Measurements from ENCODE around the gene PXYLP1. TPM values are rescaled to one million over a fixed set of nuclear protein-coding genes. Genes with fewer than 3 reads are reported as not detected.

PXYLP1 gene
- polyA plus RNA-seq, 1 experiment = 11.2 TPM

DNA sequence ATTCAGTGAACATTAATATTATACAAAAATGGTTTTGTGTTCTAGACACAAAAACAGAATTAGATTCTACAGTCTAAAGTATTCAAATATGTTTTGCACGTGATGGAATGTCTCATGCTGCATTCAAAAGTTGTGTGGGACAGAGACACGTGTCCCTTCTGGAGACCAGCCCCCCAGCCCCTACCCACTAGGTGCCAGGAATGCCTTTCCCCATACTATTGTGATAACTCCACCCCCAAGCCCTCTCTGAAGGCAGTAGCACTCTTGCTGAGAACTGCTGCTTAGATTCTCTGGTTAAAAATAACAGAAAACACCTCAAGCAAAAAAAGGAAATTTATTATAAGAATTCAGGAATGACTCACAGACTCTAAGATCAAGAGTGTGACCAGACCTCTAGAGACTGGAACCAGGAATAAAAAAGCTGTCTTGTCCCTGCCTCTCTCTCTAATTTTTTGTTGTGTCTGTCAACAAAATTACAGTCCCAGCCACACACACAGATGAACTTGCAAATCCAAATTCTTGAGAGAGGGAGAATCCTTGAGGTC lies 57.7 kb downstream of the PXYLP1 start:
- H3K27me3 ChIP-seq (ENCODE audit: control insufficient read depth, insufficient read depth, low read length) = no peaks in the 10 kb centered on the region
- TF ChIP-seq, protein P1, sequence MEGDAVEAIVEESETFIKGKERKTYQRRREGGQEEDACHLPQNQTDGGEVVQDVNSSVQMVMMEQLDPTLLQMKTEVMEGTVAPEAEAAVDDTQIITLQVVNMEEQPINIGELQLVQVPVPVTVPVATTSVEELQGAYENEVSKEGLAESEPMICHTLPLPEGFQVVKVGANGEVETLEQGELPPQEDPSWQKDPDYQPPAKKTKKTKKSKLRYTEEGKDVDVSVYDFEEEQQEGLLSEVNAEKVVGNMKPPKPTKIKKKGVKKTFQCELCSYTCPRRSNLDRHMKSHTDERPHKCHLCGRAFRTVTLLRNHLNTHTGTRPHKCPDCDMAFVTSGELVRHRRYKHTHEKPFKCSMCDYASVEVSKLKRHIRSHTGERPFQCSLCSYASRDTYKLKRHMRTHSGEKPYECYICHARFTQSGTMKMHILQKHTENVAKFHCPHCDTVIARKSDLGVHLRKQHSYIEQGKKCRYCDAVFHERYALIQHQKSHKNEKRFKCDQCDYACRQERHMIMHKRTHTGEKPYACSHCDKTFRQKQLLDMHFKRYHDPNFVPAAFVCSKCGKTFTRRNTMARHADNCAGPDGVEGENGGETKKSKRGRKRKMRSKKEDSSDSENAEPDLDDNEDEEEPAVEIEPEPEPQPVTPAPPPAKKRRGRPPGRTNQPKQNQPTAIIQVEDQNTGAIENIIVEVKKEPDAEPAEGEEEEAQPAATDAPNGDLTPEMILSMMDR (IDR thresholded peaks at IDR 0.05; ENCODE audit: insufficient read depth, low read depth, low read length) = no peak
- CTCF ChIA-PET = interaction anchor here (2.0 kb wide), 1 partner anchor 13 kb away, joined by 6 read pairs; no protein-coding TSS in a partner anchor
- no peak for DNase-seq (ENCODE audit: low read depth)
- POLR2A ChIA-PET = no interaction called here
- H3K4me3 ChIP-seq (ENCODE audit: low read depth, low read length) = no peak overlapping the region
- H3K36me3 ChIP-seq (ENCODE audit: control insufficient read depth, insufficient read depth, low read length) = no peaks in the 10 kb centered on the region; the same call in 1 of the 2 replicates

DNA sequence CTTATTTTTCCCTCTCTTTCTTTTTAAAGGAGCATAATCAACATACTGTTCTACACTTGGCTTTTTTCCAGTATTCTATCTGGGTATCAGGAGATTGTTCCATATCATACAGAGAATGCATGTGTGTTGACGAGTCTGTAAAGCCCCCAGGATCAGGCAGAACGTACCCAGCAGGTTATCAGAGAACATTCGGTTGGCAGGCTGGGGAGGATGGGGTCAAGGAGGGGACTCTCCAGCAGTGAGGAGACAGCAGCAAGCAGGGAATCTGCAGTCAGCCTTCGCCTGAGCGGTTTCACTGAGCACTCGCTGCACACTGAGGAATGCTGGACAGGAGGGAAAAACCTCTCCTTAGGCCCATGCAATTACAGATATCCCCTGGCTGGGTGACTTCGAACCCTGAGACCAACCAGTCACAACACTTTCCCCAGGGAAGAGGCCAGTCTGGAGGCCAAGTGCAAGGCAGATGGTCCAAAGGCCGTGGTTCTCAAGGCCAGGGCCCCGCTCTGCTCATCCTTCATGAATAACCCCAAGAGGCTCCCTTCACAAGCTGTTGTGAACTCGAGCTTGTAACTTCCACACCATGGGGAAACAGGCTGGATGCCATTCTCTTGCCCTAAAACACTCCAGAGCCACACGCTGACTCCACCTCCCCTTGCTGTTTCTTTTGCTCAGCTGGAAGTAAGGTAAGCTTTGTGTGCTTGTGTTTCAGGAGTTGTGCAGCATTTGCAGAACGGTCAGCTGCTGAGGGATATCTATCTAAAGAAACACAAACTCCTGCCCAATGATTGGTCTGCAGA lies 60.1 kb downstream of the PXYLP1 start:
- ChIA-PET CTCF (interaction anchor here (1.0 to 1.5 kb wide), 5 partner anchors 10 to 163 kb away, joined by 3 to 14 read pairs (median 4); no protein-coding TSS in a partner anchor), POLR2A (no interaction called here)

DNA sequence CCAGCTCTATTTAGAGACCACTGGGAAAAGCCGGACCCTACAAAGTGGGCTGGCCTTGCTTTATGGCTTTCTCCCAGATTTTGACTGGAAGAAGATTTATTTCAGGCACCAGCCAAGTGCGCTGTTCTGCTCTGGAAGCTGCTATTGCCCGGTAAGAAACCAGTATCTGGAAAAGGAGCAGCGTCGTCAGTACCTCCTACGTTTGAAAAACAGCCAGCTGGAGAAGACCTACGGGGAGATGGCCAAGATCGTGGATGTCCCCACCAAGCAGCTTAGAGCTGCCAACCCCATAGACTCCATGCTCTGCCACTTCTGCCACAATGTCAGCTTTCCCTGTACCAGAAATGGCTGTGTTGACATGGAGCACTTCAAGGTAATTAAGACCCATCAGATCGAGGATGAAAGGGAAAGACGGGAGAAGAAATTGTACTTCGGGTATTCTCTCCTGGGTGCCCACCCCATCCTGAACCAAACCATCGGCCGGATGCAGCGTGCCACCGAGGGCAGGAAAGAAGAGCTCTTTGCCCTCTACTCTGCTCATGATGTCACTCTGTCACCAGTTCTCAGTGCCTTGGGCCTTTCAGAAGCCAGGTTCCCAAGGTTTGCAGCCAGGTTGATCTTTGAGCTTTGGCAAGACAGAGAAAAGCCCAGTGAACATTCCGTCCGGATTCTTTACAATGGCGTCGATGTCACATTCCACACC lies 60.9 kb downstream of the PXYLP1 start:
- H3K36me3 ChIP-seq (ENCODE audit: control insufficient read depth, insufficient read depth, low read length) = no peaks in the 10 kb centered on the region; the same call in 1 of the 2 replicates
- H3K4me3 ChIP-seq (ENCODE audit: low read depth, low read length) = no peak overlapping the region
- CTCF ChIA-PET = interaction anchor here (1.0 to 1.5 kb wide), 5 partner anchors 11 to 162 kb away, joined by 3 to 14 read pairs (median 4); partner anchors contain the start of gene PXYLP1
- no peak for DNase-seq (ENCODE audit: low read depth)
- H3K27me3 ChIP-seq (ENCODE audit: control insufficient read depth, insufficient read depth, low read length) = no peaks in the 10 kb centered on the region
- TF ChIP-seq, protein P1 (IDR thresholded peaks at IDR 0.05; ENCODE audit: insufficient read depth, low read depth, low read length) = no peak
- POLR2A ChIA-PET = no interaction called here

More for the DNA sequence above, 60.1 kb downstream of the PXYLP1 start:
- H3K27me3 ChIP-seq (ENCODE audit: control insufficient read depth, insufficient read depth, low read length) = no peaks in the 10 kb centered on the region
- TF ChIP-seq, protein P1 (IDR thresholded peaks at IDR 0.05; ENCODE audit: insufficient read depth, low read depth, low read length) = no peak
- H3K36me3 ChIP-seq (ENCODE audit: control insufficient read depth, insufficient read depth, low read length) = no peaks in the 10 kb centered on the region; the same call in 1 of the 2 replicates
- DNase-seq (ENCODE audit: low read depth) = no peak
- no peak overlapping the region for H3K4me3 ChIP-seq (ENCODE audit: low read depth, low read length)

DNA sequence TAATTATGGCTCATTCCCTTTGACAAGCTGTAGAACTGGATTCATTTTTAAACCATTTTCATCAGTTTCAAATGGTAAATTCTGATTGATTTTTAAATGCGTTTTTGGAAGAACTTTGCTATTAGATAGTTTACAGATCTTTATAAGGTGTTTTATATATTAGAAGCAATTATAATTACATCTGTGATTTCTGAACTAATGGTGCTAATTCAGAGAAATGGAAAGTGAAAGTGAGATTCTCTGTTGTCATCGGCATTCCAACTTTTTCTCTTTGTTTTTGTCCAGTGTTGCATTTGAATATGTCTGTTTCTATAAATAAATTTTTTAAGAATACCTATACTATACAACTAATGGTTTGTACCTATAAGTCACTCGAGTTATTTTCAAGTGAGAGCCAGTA lies 62.7 kb downstream of the PXYLP1 start:
- no peak for DNase-seq (ENCODE audit: low read depth)
- ChIA-PET POLR2A (no interaction called here), CTCF (interaction anchor here (0.9 to 1.8 kb wide), 5 partner anchors 9 to 160 kb away, joined by 3 to 9 read pairs (median 3); partner anchors contain the start of gene PXYLP1)
- no peak overlapping the region; the same call in 1 of the 2 replicates for H3K4me3 ChIP-seq (ENCODE audit: low read depth, low read length)
- no peaks in the 10 kb centered on the region for H3K27me3 ChIP-seq (ENCODE audit: control insufficient read depth, insufficient read depth, low read length)
- H3K36me3 ChIP-seq (ENCODE audit: control insufficient read depth, insufficient read depth, low read length) = no peaks in the 10 kb centered on the region; the same call in 1 of the 2 replicates
- TF ChIP-seq, protein P1 (IDR thresholded peaks at IDR 0.05; ENCODE audit: insufficient read depth, low read depth, low read length) = no peak
